ENCODE results near the gene FOXB2.
"Not testable (repeated sequence)": the region's sequence is repeated elsewhere in the genome, so short reads cannot be mapped to it uniquely, and the experiment has no call there.

FOXB2 gene

GRCh38 chr9:77021922-77022782, 2.7 kb downstream of the FOXB2 start:
- Mint-ChIP-seq H3K4me3 (peak overlapping the region; percentile 7), H3K36me3 (peaks cover 4% of the 10 kb centered on the region), H3K27ac (no peak overlapping the region), H3K27me3 (peaks cover 89% of the 10 kb centered on the region), H3K4me1 (peaks cover 17% of the 10 kb centered on the region), H3K9me3 (peaks cover 5% of the 10 kb centered on the region)
- ATAC-seq, result no peak

- H3K27me3 Mint-ChIP-seq, result peaks cover 82% of the 10 kb centered on the region
- H3K36me3 Mint-ChIP-seq, result peaks cover 3% of the 10 kb centered on the region
- H3K4me1 Mint-ChIP-seq, result peaks cover 15% of the 10 kb centered on the region
- no peak overlapping the region for H3K4me3 Mint-ChIP-seq
- H3K9me3 Mint-ChIP-seq, result peaks cover 5% of the 10 kb centered on the region
- H3K27ac Mint-ChIP-seq, result no peak overlapping the region
- no peak for ATAC-seq
Observed at GRCh38 chr9:77022783-77023440, 3.5 kb downstream of the FOXB2 start.

GRCh38 chr9:77023726-77024125, 4.3 kb downstream of the FOXB2 start:
- no peak overlapping the region for H3K4me3 Mint-ChIP-seq
- H3K27me3 Mint-ChIP-seq, result peaks cover 80% of the 10 kb centered on the region
- H3K4me1 Mint-ChIP-seq, result peaks cover 11% of the 10 kb centered on the region
- H3K9me3 Mint-ChIP-seq, result peaks cover 3% of the 10 kb centered on the region
- ATAC-seq, result no peak
- H3K27ac Mint-ChIP-seq, result no peak overlapping the region
- no peaks in the 10 kb centered on the region for H3K36me3 Mint-ChIP-seq

GRCh38 chr9:77024776-77025545, 5.5 kb downstream of the FOXB2 start:
- no peak overlapping the region for H3K4me3 Mint-ChIP-seq
- H3K36me3 Mint-ChIP-seq, result no peaks in the 10 kb centered on the region
- ATAC-seq, result no peak
- peaks cover 3% of the 10 kb centered on the region for H3K9me3 Mint-ChIP-seq
- H3K27me3 Mint-ChIP-seq, result peaks cover 68% of the 10 kb centered on the region
- H3K27ac Mint-ChIP-seq, result no peak overlapping the region
- peaks cover 11% of the 10 kb centered on the region for H3K4me1 Mint-ChIP-seq

- Mint-ChIP-seq H3K4me3 (no peak overlapping the region), H3K27me3 (peaks cover 43% of the 10 kb centered on the region), H3K36me3 (no peaks in the 10 kb centered on the region), H3K27ac (no peak overlapping the region), H3K9me3 (no peaks in the 10 kb centered on the region), H3K4me1 (no peaks in the 10 kb centered on the region)
- no peak for ATAC-seq
Observed at GRCh38 chr9:77028478-77028877, 9.0 kb downstream of the FOXB2 start.

- Mint-ChIP-seq H3K36me3 (no peaks in the 10 kb centered on the region), H3K9me3 (no peaks in the 10 kb centered on the region), H3K27ac (no peak overlapping the region), H3K4me1 (no peaks in the 10 kb centered on the region), H3K27me3 (peaks cover 36% of the 10 kb centered on the region), H3K4me3 (no peak overlapping the region)
- ATAC-seq, result no peak
Observed at GRCh38 chr9:77030045-77030444, 10.6 kb downstream of the FOXB2 start.

GRCh38 chr9:77038281-77039036, 19.0 kb downstream of the FOXB2 start:
- Mint-ChIP-seq H3K4me1 (no peaks in the 10 kb centered on the region), H3K27ac (no peak overlapping the region), H3K9me3 (no peaks in the 10 kb centered on the region), H3K4me3 (no peak overlapping the region), H3K27me3 (peaks cover 8% of the 10 kb centered on the region), H3K36me3 (no peaks in the 10 kb centered on the region)
- ATAC-seq, result no peak

GRCh38 chr9:77040340-77040739, 20.9 kb downstream of the FOXB2 start:
- H3K4me3 Mint-ChIP-seq, result no peak overlapping the region
- ATAC-seq, result no peak
- H3K4me1 Mint-ChIP-seq, result no peaks in the 10 kb centered on the region
- H3K36me3 Mint-ChIP-seq, result no peaks in the 10 kb centered on the region
- H3K27ac Mint-ChIP-seq, result no peak overlapping the region
- H3K27me3 Mint-ChIP-seq, result peaks cover 1% of the 10 kb centered on the region
- H3K9me3 Mint-ChIP-seq, result no peaks in the 10 kb centered on the region

- H3K4me1 Mint-ChIP-seq, H3K4me3 Mint-ChIP-seq, ATAC-seq, H3K9me3 Mint-ChIP-seq, H3K27ac Mint-ChIP-seq, H3K36me3 Mint-ChIP-seq: not testable (repeated sequence)
- peaks cover 18% of the 10 kb centered on the region for H3K27me3 Mint-ChIP-seq
Observed at GRCh38 chr9:77043743-77044142, 24.3 kb downstream of the FOXB2 start.

- not testable (repeated sequence) for H3K9me3 Mint-ChIP-seq, ATAC-seq, H3K4me1 Mint-ChIP-seq, H3K27me3 Mint-ChIP-seq, H3K4me3 Mint-ChIP-seq, H3K27ac Mint-ChIP-seq, H3K36me3 Mint-ChIP-seq
Observed at GRCh38 chr9:77060681-77061080, 41.2 kb downstream of the FOXB2 start.

- no peaks in the 10 kb centered on the region for H3K4me1 Mint-ChIP-seq
- no peaks in the 10 kb centered on the region for H3K36me3 Mint-ChIP-seq
- no peak overlapping the region for H3K4me3 Mint-ChIP-seq
- no peak for ATAC-seq
- H3K27ac Mint-ChIP-seq, result no peak overlapping the region
- H3K27me3 Mint-ChIP-seq, result no peaks in the 10 kb centered on the region
- no peaks in the 10 kb centered on the region for H3K9me3 Mint-ChIP-seq
Observed at GRCh38 chr9:77063645-77064285, 44.3 kb downstream of the FOXB2 start.

GRCh38 chr9:77066388-77066787, 46.9 kb downstream of the FOXB2 start:
- Mint-ChIP-seq H3K36me3 (no peaks in the 10 kb centered on the region), H3K4me3 (no peak overlapping the region), H3K27ac (no peak overlapping the region), H3K27me3 (no peaks in the 10 kb centered on the region), H3K4me1 (no peaks in the 10 kb centered on the region), H3K9me3 (no peaks in the 10 kb centered on the region)
- ATAC-seq, result no peak
